Lower leg skin (tissue), 3 donors: ENCODE data around the gene HOXA13.

Experiments
- POLR2A ChIP-seq, 2 donors: fragments of 450-650 bp; IDR thresholded peaks; one replicate each; pipeline ENCODE4 v1.6.1; 2016 to 2017; ENCODE audit warnings: antibody characterized with exemption in 2 of 2, mild to moderate bottlenecking in 1 of 2, moderate library complexity in 1 of 2
- TF ChIP-seq, protein P1 (sequence below), 3 donors: fragments of 450-650 bp; IDR thresholded peaks; one replicate each; pipeline ENCODE4 v1.5.1; 2016; ENCODE audit warnings: antibody characterized with exemption in 3 of 3, mild to moderate bottlenecking in 3 of 3, moderate library complexity in 2 of 3

DNA sequence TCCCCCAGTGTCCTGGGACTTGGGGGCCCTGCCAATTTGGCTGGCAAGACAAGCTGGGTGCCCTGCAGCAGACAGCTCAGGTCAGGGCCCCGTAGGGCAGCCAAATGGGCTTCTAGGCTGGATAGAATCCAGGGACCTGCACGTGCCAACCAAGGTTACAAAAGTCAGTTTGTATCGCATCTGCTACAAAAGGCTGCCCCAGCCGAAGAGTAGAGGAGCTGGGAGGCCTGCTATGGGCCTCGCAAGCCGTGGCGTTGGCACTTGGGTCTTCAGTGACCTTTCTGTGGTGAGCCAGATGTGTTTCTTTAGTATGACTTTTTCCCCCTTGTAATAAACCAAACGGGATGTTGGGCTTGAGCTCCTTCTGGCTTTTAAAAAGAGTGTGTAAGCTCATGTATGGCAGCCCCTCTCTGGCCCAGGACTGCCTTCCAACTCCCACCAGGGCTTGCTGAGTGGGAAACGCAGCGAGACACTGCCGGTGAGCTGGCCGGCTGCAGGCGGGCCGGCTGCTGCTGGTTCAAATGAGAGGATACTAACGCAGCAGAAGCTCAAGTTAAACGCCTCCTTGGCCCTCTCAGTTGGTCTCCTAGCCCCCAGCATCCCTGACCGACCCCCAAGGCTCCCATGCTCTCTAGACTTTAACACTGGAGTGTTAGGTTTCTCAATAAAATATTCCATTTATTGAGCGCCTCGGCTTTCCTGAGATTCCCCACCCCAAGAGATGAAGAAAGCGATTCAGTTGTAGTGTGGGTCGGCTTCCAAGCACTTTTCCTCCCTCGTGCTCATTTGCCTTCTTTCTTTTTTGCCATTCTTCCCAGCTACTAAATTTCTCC is 22.7 kb downstream of the HOXA13 start:
- TF ChIP-seq, protein P1, sequence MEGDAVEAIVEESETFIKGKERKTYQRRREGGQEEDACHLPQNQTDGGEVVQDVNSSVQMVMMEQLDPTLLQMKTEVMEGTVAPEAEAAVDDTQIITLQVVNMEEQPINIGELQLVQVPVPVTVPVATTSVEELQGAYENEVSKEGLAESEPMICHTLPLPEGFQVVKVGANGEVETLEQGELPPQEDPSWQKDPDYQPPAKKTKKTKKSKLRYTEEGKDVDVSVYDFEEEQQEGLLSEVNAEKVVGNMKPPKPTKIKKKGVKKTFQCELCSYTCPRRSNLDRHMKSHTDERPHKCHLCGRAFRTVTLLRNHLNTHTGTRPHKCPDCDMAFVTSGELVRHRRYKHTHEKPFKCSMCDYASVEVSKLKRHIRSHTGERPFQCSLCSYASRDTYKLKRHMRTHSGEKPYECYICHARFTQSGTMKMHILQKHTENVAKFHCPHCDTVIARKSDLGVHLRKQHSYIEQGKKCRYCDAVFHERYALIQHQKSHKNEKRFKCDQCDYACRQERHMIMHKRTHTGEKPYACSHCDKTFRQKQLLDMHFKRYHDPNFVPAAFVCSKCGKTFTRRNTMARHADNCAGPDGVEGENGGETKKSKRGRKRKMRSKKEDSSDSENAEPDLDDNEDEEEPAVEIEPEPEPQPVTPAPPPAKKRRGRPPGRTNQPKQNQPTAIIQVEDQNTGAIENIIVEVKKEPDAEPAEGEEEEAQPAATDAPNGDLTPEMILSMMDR (IDR thresholded peaks at IDR 0.05) = no peak
- no peak for TF ChIP-seq POLR2A (IDR thresholded peaks at IDR 0.05)
